ENCODE measurements around the gene WDR31.

- TF ChIP-seq POLR2AphosphoS5 (IDR thresholded peaks at IDR 0.05; ENCODE audit: insufficient read depth in 1 of 2, low read depth in 1 of 2) (no peak), POLR2A (IDR thresholded peaks at IDR 0.05) (no peak)
- TF ChIP-seq, protein P1, sequence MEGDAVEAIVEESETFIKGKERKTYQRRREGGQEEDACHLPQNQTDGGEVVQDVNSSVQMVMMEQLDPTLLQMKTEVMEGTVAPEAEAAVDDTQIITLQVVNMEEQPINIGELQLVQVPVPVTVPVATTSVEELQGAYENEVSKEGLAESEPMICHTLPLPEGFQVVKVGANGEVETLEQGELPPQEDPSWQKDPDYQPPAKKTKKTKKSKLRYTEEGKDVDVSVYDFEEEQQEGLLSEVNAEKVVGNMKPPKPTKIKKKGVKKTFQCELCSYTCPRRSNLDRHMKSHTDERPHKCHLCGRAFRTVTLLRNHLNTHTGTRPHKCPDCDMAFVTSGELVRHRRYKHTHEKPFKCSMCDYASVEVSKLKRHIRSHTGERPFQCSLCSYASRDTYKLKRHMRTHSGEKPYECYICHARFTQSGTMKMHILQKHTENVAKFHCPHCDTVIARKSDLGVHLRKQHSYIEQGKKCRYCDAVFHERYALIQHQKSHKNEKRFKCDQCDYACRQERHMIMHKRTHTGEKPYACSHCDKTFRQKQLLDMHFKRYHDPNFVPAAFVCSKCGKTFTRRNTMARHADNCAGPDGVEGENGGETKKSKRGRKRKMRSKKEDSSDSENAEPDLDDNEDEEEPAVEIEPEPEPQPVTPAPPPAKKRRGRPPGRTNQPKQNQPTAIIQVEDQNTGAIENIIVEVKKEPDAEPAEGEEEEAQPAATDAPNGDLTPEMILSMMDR (IDR thresholded peaks at IDR 0.05) = no peak
Observed at GRCh38 chr9:113307396-113307975, 32.6 kb downstream of the WDR31 start.

Measured in vagina (tissue), 2 donors.